ENCODE results near the gene FAM151A.

Gene FAM151A

DNA sequence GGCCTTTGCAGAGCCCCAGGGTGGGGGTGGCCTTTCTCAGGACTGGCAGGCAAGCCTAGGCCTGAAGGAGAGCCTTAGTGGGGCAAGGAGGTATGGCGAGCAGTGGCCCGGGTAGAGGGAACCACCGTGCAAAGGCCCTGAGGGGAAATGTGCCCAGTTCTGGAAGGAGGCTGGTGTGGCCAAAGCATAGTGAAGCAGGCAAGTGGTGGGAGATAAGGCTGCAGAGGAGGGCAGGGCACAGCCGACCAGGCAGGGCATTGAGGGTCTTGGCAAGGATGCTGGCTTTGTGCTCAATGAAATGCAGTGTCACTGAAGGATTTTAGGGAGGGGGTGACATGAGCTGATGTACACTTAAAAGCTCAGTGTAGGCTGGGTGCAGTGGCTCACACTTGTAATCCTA, 41.0 kb upstream of the FAM151A start:
- no peak for TF ChIP-seq EZH2 (optimal IDR thresholded peaks at IDR 0.05; ENCODE audit: low read depth, low read length)
- H3K27me3 ChIP-seq (replicated peaks; ENCODE audit: insufficient read depth, low read length): no peaks in the 10 kb centered on the region
- no peak overlapping the region for H3K4me3 ChIP-seq (ENCODE audit: low read length)
- no peaks in the 10 kb centered on the region for H3F3A ChIP-seq (ENCODE audit: insufficient read depth, low read length)
- H2AFZ ChIP-seq (ENCODE audit: low read length): no peak overlapping the region
- no peaks in the 10 kb centered on the region for H4K20me1 ChIP-seq (ENCODE audit: insufficient read depth, low read length)
- H3K9me3 ChIP-seq (replicated peaks; ENCODE audit: insufficient read depth, low read length): no peaks in the 10 kb centered on the region
- peaks cover 7% of the 10 kb centered on the region for H3K4me1 ChIP-seq (ENCODE audit: low read length)
- H3K27ac ChIP-seq (ENCODE audit: low read length): no peak overlapping the region
- no peak for DNase-seq
- no peak overlapping the region for H3K4me2 ChIP-seq (ENCODE audit: low read depth, low read length)
- no peak overlapping the region for H3K9ac ChIP-seq (ENCODE audit: low read length)
- no peaks in the 10 kb centered on the region for H3K36me3 ChIP-seq (replicated peaks; ENCODE audit: insufficient read depth, low read length)
- H3K79me2 ChIP-seq (ENCODE audit: low read length): no peaks in the 10 kb centered on the region
- no peaks in the 10 kb centered on the region for H3K9me2 ChIP-seq (replicated peaks; ENCODE audit: insufficient read depth, low read length)

DNA sequence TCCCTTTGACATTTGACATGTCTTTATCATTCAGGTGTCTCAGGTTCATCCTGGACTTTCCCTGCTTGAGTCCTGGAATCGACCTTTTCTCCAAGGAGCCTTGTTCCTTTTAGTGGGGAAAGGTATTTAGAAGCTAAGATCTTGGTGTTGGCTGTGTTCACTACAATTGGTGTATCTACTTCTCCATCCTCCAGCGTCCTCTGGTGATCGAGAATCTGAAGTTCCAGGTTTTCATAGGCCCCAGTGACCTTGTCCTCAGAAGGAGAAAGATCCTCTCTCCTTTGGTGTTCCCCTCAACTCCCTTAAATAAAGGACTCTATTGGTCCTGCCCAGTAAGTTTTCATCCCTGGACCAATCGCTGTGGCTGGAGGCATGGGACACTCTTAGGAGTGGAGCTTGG, 40.4 kb upstream of the FAM151A start:
- TF ChIP-seq EZH2 (optimal IDR thresholded peaks at IDR 0.05; ENCODE audit: low read depth, low read length): no peak
- TF ChIP-seq, protein P1, sequence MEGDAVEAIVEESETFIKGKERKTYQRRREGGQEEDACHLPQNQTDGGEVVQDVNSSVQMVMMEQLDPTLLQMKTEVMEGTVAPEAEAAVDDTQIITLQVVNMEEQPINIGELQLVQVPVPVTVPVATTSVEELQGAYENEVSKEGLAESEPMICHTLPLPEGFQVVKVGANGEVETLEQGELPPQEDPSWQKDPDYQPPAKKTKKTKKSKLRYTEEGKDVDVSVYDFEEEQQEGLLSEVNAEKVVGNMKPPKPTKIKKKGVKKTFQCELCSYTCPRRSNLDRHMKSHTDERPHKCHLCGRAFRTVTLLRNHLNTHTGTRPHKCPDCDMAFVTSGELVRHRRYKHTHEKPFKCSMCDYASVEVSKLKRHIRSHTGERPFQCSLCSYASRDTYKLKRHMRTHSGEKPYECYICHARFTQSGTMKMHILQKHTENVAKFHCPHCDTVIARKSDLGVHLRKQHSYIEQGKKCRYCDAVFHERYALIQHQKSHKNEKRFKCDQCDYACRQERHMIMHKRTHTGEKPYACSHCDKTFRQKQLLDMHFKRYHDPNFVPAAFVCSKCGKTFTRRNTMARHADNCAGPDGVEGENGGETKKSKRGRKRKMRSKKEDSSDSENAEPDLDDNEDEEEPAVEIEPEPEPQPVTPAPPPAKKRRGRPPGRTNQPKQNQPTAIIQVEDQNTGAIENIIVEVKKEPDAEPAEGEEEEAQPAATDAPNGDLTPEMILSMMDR (IDR thresholded peaks at IDR 0.05; ENCODE audit: low read length): no peak
- H4K20me1 ChIP-seq (ENCODE audit: insufficient read depth, low read length): no peaks in the 10 kb centered on the region
- H3K36me3 ChIP-seq (replicated peaks; ENCODE audit: insufficient read depth, low read length): no peaks in the 10 kb centered on the region

DNA sequence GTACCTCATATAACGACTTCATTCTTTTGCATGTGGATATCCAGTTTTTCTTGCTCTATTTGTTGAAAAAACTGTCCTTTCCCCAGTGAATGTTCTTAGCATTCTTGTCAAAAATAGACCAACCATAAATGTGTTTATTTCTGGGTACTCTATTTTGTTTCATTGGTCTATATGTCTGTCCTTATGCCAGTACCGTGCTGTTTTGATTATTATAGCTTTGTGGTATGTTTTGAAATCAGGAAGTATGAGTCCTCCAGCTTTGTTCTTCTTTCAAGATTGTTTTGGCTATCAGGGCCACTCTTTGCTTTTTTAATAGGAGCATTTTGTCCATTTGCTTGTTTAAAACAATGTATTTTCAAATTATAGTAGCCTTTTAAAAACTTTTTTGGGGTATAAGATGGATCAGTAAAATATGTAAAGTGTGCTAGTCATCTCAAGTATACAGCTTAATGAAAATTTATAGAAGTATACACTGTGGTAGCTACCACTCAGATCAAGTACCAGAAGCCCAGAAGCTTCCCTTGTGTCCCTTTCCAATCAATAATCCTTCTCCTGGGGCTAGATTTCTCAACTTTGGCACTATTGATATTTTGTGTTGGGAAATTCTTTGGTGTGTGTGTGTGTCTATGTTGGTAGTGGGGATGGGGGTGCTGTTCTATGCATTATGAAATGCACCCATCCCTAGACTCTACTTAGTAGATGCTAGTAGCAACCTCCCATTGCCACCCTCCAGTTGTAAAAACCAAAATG, 35.0 kb upstream of the FAM151A start:
- H3K9me2 ChIP-seq (replicated peaks; ENCODE audit: insufficient read depth, low read length): no peaks in the 10 kb centered on the region
- H3K36me3 ChIP-seq (replicated peaks; ENCODE audit: insufficient read depth, low read length): no peaks in the 10 kb centered on the region
- TF ChIP-seq EZH2phosphoT487 (IDR thresholded peaks at IDR 0.05; ENCODE audit: low read length) (no peak), EZH2 (optimal IDR thresholded peaks at IDR 0.05; ENCODE audit: low read depth, low read length) (no peak)
- TF ChIP-seq, protein P1 (IDR thresholded peaks at IDR 0.05; ENCODE audit: low read length): no peak
- H4K20me1 ChIP-seq (ENCODE audit: insufficient read depth, low read length): no peaks in the 10 kb centered on the region
- no peaks in the 10 kb centered on the region for H3K79me2 ChIP-seq (ENCODE audit: low read length)
- no peak overlapping the region for H3K9ac ChIP-seq (ENCODE audit: low read length)
- DNase-seq: no peak
- no peak overlapping the region for H2AFZ ChIP-seq (ENCODE audit: low read length)
- no peak overlapping the region for H3K27ac ChIP-seq (ENCODE audit: low read length)
- H3F3A ChIP-seq (ENCODE audit: insufficient read depth, low read length): no peaks in the 10 kb centered on the region
- no peaks in the 10 kb centered on the region for H3K27me3 ChIP-seq (replicated peaks; ENCODE audit: insufficient read depth, low read length)
- no peak overlapping the region for H3K4me2 ChIP-seq (ENCODE audit: low read depth, low read length)
- H3K9me3 ChIP-seq (replicated peaks; ENCODE audit: insufficient read depth, low read length): no peaks in the 10 kb centered on the region
- no peak overlapping the region for H3K4me3 ChIP-seq (ENCODE audit: low read length)
- peaks cover 7% of the 10 kb centered on the region for H3K4me1 ChIP-seq (ENCODE audit: low read length)

More for the DNA sequence above, 40.4 kb upstream of the FAM151A start:
- Histone ChIP-seq H3F3A (ENCODE audit: insufficient read depth, low read length) (no peaks in the 10 kb centered on the region), H3K9me2 (replicated peaks; ENCODE audit: insufficient read depth, low read length) (no peaks in the 10 kb centered on the region), H3K9ac (ENCODE audit: low read length) (no peak overlapping the region), H3K27me3 (replicated peaks; ENCODE audit: insufficient read depth, low read length) (no peaks in the 10 kb centered on the region), H3K79me2 (ENCODE audit: low read length) (no peaks in the 10 kb centered on the region), H3K4me3 (ENCODE audit: low read length) (no peak overlapping the region), H3K27ac (ENCODE audit: low read length) (no peak overlapping the region), H3K9me3 (replicated peaks; ENCODE audit: insufficient read depth, low read length) (no peaks in the 10 kb centered on the region), H3K4me1 (ENCODE audit: low read length) (peaks cover 7% of the 10 kb centered on the region), H2AFZ (ENCODE audit: low read length) (no peak overlapping the region), H3K4me2 (ENCODE audit: low read depth, low read length) (no peak overlapping the region)
- DNase-seq: no peak

DNA sequence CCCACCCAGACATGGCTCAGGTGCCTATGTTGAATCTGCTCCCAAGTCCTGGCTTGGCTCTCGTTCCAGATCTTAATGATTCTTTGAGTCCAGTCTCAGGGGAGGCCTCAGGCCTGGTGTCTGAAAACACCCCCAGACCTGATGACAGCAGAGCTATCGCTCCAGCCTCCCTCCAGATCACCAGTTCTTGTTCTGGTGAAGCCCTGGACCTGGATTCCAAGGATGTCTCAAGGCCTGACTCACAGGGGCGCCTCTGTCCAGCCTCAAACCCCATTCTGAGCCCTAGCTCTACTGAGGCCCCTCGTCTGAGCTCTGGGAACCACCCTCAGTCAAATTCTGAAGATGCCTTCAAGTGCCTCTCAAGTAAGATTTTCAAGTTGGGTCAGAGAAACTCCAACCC, 29.7 kb upstream of the FAM151A start:
- DNase-seq: no peak
- Histone ChIP-seq H3K4me1 (ENCODE audit: low read length) (no peaks in the 10 kb centered on the region), H3K9me2 (replicated peaks; ENCODE audit: insufficient read depth, low read length) (no peaks in the 10 kb centered on the region), H3K79me2 (ENCODE audit: low read length) (no peaks in the 10 kb centered on the region), H3F3A (ENCODE audit: insufficient read depth, low read length) (no peaks in the 10 kb centered on the region), H3K27me3 (replicated peaks; ENCODE audit: insufficient read depth, low read length) (no peaks in the 10 kb centered on the region), H3K4me3 (ENCODE audit: low read length) (no peak overlapping the region), H3K9ac (ENCODE audit: low read length) (no peak overlapping the region), H3K27ac (ENCODE audit: low read length) (no peak overlapping the region), H4K20me1 (ENCODE audit: insufficient read depth, low read length) (no peaks in the 10 kb centered on the region), H3K4me2 (ENCODE audit: low read depth, low read length) (no peak overlapping the region), H3K9me3 (replicated peaks; ENCODE audit: insufficient read depth, low read length) (no peaks in the 10 kb centered on the region), H2AFZ (ENCODE audit: low read length) (no peak overlapping the region), H3K36me3 (replicated peaks; ENCODE audit: insufficient read depth, low read length) (no peaks in the 10 kb centered on the region)
- TF ChIP-seq, protein P1 (IDR thresholded peaks at IDR 0.05; ENCODE audit: low read length): no peak
- TF ChIP-seq EZH2phosphoT487 (IDR thresholded peaks at IDR 0.05; ENCODE audit: low read length): no peak
- no peak for TF ChIP-seq EZH2 (optimal IDR thresholded peaks at IDR 0.05; ENCODE audit: low read depth, low read length)
